Thyroid gland (tissue), 4 donors: ENCODE results near the gene CEP72.

Experiments
- POLR2A ChIP-seq, 2 donors: fragments of 450-650 bp; IDR thresholded peaks; one replicate each; pipeline ENCODE4 v1.6.1; 2017; ENCODE audit warnings: antibody characterized with exemption in 2 of 2, mild to moderate bottlenecking in 2 of 2, moderate library complexity in 1 of 2
- TF ChIP-seq, protein P1 (sequence below), 6 experiments: fragments of 200-600 bp in 3 of 6; fragments of 450-650 bp in 3 of 6; sonication (generic) in 3 of 6; IDR thresholded peaks; one replicate each; pipeline ENCODE4 v1.5.1; 2016 to 2019; ENCODE audit warnings: antibody characterized with exemption in 6 of 6, mild to moderate bottlenecking in 2 of 6, inconsistent platforms in 1 of 6, moderate library complexity in 1 of 6

- TF ChIP-seq, protein P1, sequence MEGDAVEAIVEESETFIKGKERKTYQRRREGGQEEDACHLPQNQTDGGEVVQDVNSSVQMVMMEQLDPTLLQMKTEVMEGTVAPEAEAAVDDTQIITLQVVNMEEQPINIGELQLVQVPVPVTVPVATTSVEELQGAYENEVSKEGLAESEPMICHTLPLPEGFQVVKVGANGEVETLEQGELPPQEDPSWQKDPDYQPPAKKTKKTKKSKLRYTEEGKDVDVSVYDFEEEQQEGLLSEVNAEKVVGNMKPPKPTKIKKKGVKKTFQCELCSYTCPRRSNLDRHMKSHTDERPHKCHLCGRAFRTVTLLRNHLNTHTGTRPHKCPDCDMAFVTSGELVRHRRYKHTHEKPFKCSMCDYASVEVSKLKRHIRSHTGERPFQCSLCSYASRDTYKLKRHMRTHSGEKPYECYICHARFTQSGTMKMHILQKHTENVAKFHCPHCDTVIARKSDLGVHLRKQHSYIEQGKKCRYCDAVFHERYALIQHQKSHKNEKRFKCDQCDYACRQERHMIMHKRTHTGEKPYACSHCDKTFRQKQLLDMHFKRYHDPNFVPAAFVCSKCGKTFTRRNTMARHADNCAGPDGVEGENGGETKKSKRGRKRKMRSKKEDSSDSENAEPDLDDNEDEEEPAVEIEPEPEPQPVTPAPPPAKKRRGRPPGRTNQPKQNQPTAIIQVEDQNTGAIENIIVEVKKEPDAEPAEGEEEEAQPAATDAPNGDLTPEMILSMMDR (IDR thresholded peaks at IDR 0.05) = no peak
- no peak for TF ChIP-seq POLR2A (IDR thresholded peaks at IDR 0.05)
These were observed 28.6 kb downstream of the CEP72 start for GRCh38 chr5:640461-641330.
